ENCODE data around the gene EIF2A.

DNA sequence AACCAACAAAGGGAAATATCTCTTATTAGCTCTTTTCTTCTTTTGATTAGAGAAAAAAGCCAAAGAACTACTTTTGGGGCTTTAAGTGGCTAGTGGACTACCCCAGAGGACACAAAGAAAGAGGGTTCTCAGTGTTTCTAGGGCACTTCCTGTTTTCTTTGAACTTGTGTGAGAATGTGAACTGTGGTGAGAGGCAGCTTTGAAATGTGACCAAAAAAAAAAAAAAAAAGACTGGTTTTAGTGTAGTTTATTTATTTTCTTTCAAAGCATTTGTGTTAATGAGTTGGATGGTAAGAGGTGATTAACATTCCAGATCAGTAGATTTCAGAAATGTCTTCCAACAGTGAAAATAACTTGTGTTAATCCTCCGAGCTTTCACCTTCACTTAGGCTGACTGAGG, 88.9 kb downstream of the EIF2A start:
- TF ChIP-seq, protein P1, sequence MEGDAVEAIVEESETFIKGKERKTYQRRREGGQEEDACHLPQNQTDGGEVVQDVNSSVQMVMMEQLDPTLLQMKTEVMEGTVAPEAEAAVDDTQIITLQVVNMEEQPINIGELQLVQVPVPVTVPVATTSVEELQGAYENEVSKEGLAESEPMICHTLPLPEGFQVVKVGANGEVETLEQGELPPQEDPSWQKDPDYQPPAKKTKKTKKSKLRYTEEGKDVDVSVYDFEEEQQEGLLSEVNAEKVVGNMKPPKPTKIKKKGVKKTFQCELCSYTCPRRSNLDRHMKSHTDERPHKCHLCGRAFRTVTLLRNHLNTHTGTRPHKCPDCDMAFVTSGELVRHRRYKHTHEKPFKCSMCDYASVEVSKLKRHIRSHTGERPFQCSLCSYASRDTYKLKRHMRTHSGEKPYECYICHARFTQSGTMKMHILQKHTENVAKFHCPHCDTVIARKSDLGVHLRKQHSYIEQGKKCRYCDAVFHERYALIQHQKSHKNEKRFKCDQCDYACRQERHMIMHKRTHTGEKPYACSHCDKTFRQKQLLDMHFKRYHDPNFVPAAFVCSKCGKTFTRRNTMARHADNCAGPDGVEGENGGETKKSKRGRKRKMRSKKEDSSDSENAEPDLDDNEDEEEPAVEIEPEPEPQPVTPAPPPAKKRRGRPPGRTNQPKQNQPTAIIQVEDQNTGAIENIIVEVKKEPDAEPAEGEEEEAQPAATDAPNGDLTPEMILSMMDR (IDR thresholded peaks at IDR 0.05) = no peak
- no peak for TF ChIP-seq POLR2AphosphoS5 (IDR thresholded peaks at IDR 0.05; ENCODE audit: insufficient read depth in 1 of 2, low read depth in 1 of 2)

All from vagina (tissue), 2 donors.